Measurements from ENCODE around the gene ARL6IP1.

The ARL6IP1 gene

GRCh38 chr16:18827890-18828289 lies 26.5 kb upstream of the ARL6IP1 start:
- Histone ChIP-seq H3K36me3 (replicated peaks) (peaks cover 43% of the 10 kb centered on the region), H3K4me3 (ENCODE audit: low read depth, low read length) (no peak overlapping the region), H3K27me3 (replicated peaks) (no peaks in the 10 kb centered on the region), H3K27ac (no peak overlapping the region)
- in situ Hi-C loops (cut with HindIII; ENCODE audit: low pct_ligation_motif_present, low sequenced_read_pairs) = no loop called here
- no peak for DNase-seq
- no peak for TF ChIP-seq CTCF (IDR thresholded peaks at IDR 0.05; ENCODE audit: low read depth, low read length, missing control alignments)

- Histone ChIP-seq H3K36me3 (replicated peaks) (peaks cover 65% of the 10 kb centered on the region), H3K27me3 (replicated peaks) (no peaks in the 10 kb centered on the region), H3K27ac (no peak overlapping the region), H3K4me3 (ENCODE audit: low read depth, low read length) (no peak overlapping the region)
- TF ChIP-seq CTCF (IDR thresholded peaks at IDR 0.05; ENCODE audit: low read depth, low read length, missing control alignments) = no peak
- in situ Hi-C loops (cut with HindIII; ENCODE audit: low pct_ligation_motif_present, low sequenced_read_pairs) = no loop called here
- no peak for DNase-seq
Observed at GRCh38 chr16:18816286-18816685, 14.9 kb upstream of the ARL6IP1 start.

GRCh38 chr16:18811925-18812324 lies 10.6 kb upstream of the ARL6IP1 start:
- Histone ChIP-seq H3K4me3 (ENCODE audit: low read depth, low read length) (no peak overlapping the region), H3K27me3 (replicated peaks) (no peaks in the 10 kb centered on the region), H3K36me3 (replicated peaks) (peaks cover 68% of the 10 kb centered on the region), H3K27ac (no peak overlapping the region)
- no peak for DNase-seq
- in situ Hi-C loops (cut with HindIII; ENCODE audit: low pct_ligation_motif_present, low sequenced_read_pairs) = no loop called here
- no peak for TF ChIP-seq CTCF (IDR thresholded peaks at IDR 0.05; ENCODE audit: low read depth, low read length, missing control alignments)

- H3K36me3 ChIP-seq (replicated peaks) = peaks cover 49% of the 10 kb centered on the region
- no peak overlapping the region for H3K4me3 ChIP-seq (ENCODE audit: low read depth, low read length)
- in situ Hi-C loops (cut with HindIII; ENCODE audit: low pct_ligation_motif_present, low sequenced_read_pairs) = no loop called here
Observed at GRCh38 chr16:18809165-18809564, 7.8 kb upstream of the ARL6IP1 start.

GRCh38 chr16:18805257-18805773 lies 4.0 kb upstream of the ARL6IP1 start:
- Histone ChIP-seq H3K36me3 (replicated peaks) (peaks cover 22% of the 10 kb centered on the region), H3K27ac (no peak overlapping the region), H3K4me3 (ENCODE audit: low read depth, low read length) (no peak overlapping the region), H3K27me3 (replicated peaks) (no peaks in the 10 kb centered on the region)
- TF ChIP-seq CTCF (IDR thresholded peaks at IDR 0.05; ENCODE audit: low read depth, low read length, missing control alignments) = no peak
- in situ Hi-C loops (cut with HindIII; ENCODE audit: low pct_ligation_motif_present, low sequenced_read_pairs) = no loop called here
- DNase-seq = no peak

More at GRCh38 chr16:18809165-18809564, 7.8 kb upstream of the ARL6IP1 start:
- no peak for TF ChIP-seq CTCF (IDR thresholded peaks at IDR 0.05; ENCODE audit: low read depth, low read length, missing control alignments)
- Histone ChIP-seq H3K27ac (no peak overlapping the region), H3K27me3 (replicated peaks) (no peaks in the 10 kb centered on the region)
- DNase-seq = no peak

GRCh38 chr16:18804540-18804939 lies 3.2 kb upstream of the ARL6IP1 start:
- peak overlapping the region; percentile 59 for H3K27ac ChIP-seq
- no peak overlapping the region for H3K4me3 ChIP-seq (ENCODE audit: low read depth, low read length)
- no peaks in the 10 kb centered on the region for H3K27me3 ChIP-seq (replicated peaks)
- no peak for TF ChIP-seq CTCF (IDR thresholded peaks at IDR 0.05; ENCODE audit: low read depth, low read length, missing control alignments)
- peaks cover 19% of the 10 kb centered on the region for H3K36me3 ChIP-seq (replicated peaks)
- in situ Hi-C loops (cut with HindIII; ENCODE audit: low pct_ligation_motif_present, low sequenced_read_pairs) = no loop called here
- no peak for DNase-seq
